Measurements from ENCODE around the gene ITIH4. TPM values are rescaled to one million over a fixed set of nuclear protein-coding genes. Genes with fewer than 3 reads are reported as not detected.
A peak's percentile ranks its signal among the peaks of the same experiment; 100 is the strongest.

The ITIH4 gene
- total RNA-seq, 6 donors from 2014 or later = 9.9 to 102 (median 21.8) TPM

GRCh38 chr3:52829482-52829881, 990 bp downstream of the ITIH4 start:
- ATAC-seq (ENCODE audit: low FRiP score in 2 of 2) = no peak
- Histone ChIP-seq H3K27me3 (no peaks in the 10 kb centered on the region), H3K27ac (no peak overlapping the region), H3K4me1 (peaks cover 0 to 5% (median 1%) of the 10 kb centered on the region in 4 donors), H3K36me3 (peaks cover 0 to 6% (median 0%) of the 10 kb centered on the region in 4 donors), H3K9me3 (no peaks in the 10 kb centered on the region), H3K4me3 (no peak overlapping the region)
- TF ChIP-seq POLR2A (IDR thresholded peaks at IDR 0.05) (no peak), EP300 (IDR thresholded peaks at IDR 0.05) (no peak), POLR2AphosphoS5 (IDR thresholded peaks at IDR 0.05) (no peak)
- TF ChIP-seq, protein P1, sequence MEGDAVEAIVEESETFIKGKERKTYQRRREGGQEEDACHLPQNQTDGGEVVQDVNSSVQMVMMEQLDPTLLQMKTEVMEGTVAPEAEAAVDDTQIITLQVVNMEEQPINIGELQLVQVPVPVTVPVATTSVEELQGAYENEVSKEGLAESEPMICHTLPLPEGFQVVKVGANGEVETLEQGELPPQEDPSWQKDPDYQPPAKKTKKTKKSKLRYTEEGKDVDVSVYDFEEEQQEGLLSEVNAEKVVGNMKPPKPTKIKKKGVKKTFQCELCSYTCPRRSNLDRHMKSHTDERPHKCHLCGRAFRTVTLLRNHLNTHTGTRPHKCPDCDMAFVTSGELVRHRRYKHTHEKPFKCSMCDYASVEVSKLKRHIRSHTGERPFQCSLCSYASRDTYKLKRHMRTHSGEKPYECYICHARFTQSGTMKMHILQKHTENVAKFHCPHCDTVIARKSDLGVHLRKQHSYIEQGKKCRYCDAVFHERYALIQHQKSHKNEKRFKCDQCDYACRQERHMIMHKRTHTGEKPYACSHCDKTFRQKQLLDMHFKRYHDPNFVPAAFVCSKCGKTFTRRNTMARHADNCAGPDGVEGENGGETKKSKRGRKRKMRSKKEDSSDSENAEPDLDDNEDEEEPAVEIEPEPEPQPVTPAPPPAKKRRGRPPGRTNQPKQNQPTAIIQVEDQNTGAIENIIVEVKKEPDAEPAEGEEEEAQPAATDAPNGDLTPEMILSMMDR (IDR thresholded peaks at IDR 0.05) = no peak
- WGBS, 2 donors = 92 to 100% methylated on average over 1 to 3 of the region's 3 CpGs
- no peak for DNase-seq

DNA sequence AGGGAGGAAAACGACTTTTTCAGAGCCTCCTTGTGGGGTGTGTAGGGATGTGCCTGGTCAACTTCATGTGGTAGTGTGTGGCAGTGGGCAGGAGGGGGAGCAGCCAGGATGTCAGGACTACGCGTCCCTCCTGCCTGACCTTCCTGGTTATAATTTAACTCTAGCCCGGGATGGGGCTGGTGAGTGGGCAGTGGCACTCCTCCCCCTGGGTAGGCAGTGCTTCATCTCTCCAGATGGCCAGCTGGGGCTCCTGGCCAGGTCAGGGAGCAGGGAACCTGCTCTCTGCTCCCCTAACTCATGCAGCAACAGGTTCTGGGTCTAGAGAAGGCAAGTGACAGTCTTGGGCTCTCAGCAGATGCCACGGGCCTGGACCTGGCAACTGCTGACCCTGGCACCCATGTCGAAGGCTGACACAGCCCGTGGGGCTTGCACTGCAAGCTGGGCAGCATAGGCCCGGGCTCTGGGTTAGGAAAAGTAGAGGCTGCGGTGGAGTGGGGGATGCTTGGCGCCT, 2.6 kb downstream of the ITIH4 start:
- 67 to 71% methylated on average over 5 to 10 of the region's 10 CpGs for WGBS, 2 donors
- H3K36me3 ChIP-seq = peaks cover 0 to 18% (median 9%) of the 10 kb centered on the region in 4 donors

DNA sequence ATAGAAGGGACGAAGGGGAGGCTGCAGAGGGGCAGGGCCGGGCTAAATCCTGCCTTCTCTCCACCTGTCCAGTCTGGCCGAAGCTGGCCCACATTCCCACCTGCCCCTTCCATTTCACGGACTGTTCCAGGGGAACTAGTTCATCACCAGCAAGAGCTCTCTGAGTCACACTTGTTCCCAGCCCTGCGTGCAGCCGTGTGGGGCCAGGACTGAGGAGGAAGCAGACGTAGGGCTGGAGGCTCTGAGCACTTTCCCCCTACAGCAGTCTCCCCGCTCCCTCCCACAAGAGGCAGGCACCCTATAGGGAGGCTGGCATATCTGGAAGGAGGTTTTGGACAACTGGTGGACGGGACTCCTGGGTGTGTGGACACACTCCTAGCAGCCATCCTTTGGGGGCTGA, 3.0 kb downstream of the ITIH4 start:
- DNase-seq = peak in 1 of 2 donors; percentile 34
- WGBS, 2 donors = 62 to 67% methylated on average over 5 to 9 of the region's 9 CpGs

More for the DNA sequence above, 2.6 kb downstream of the ITIH4 start:
- Histone ChIP-seq H3K9me3 (no peaks in the 10 kb centered on the region), H3K27me3 (no peaks in the 10 kb centered on the region), H3K27ac (no peak overlapping the region), H3K4me1 (peaks cover 0 to 5% (median 1%) of the 10 kb centered on the region in 4 donors), H3K4me3 (no peak overlapping the region)
- ATAC-seq (ENCODE audit: low FRiP score in 2 of 2) (no peak), DNase-seq (peak in 1 of 2 donors; percentile 50)
- TF ChIP-seq POLR2A (IDR thresholded peaks at IDR 0.05) (no peak), POLR2AphosphoS5 (IDR thresholded peaks at IDR 0.05) (no peak), EP300 (IDR thresholded peaks at IDR 0.05) (no peak)
- TF ChIP-seq, protein P1 (IDR thresholded peaks at IDR 0.05) = no peak

DNA sequence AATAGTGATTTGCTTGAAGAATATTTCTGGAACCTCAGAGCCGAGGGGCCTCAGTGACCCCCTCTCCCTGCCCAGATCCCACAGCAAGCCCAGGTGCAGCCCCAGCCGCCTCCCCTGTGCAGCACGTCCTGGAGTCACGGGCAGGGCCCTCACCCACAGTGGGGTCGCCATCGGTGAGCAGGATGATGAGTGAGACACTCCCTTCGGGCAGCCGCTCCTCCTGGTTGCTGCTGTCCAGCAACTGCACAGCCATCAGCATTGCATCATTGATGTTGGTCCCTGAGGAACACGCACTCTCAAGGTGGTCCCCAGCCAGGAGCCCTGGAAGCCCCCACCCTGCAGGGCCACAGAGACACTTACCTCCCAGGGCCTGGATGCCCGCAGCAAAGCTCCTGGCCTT, 6.4 kb downstream of the ITIH4 start:
- no peak for ATAC-seq (ENCODE audit: low FRiP score in 2 of 2)
- Histone ChIP-seq H3K27ac (no peak overlapping the region), H3K27me3 (no peaks in the 10 kb centered on the region), H3K9me3 (no peaks in the 10 kb centered on the region), H3K4me1 (no peaks in the 10 kb centered on the region), H3K36me3 (peaks cover 0 to 16% (median 10%) of the 10 kb centered on the region in 4 donors), H3K4me3 (no peak overlapping the region)
- peak in 1 of 2 donors; percentile 44 for DNase-seq
- TF ChIP-seq, protein P1 (IDR thresholded peaks at IDR 0.05) = no peak
- no peak for TF ChIP-seq POLR2A (IDR thresholded peaks at IDR 0.05)
- no peak for TF ChIP-seq EP300 (IDR thresholded peaks at IDR 0.05)
- WGBS, 2 donors = 94 to 98% methylated on average over 7 to 10 of the region's 10 CpGs

More for the DNA sequence above, 3.0 kb downstream of the ITIH4 start:
- no peaks in the 10 kb centered on the region for H3K9me3 ChIP-seq
- no peak overlapping the region for H3K27ac ChIP-seq
- H3K27me3 ChIP-seq = no peaks in the 10 kb centered on the region
- ATAC-seq (ENCODE audit: low FRiP score in 2 of 2) = no peak
- peaks cover 0 to 5% (median 1%) of the 10 kb centered on the region in 4 donors for H3K4me1 ChIP-seq
- TF ChIP-seq POLR2A (IDR thresholded peaks at IDR 0.05) (no peak), EP300 (IDR thresholded peaks at IDR 0.05) (no peak), POLR2AphosphoS5 (IDR thresholded peaks at IDR 0.05) (no peak)
- TF ChIP-seq, protein P1 (IDR thresholded peaks at IDR 0.05) = no peak
- peaks cover 0 to 20% (median 10%) of the 10 kb centered on the region in 4 donors for H3K36me3 ChIP-seq
- H3K4me3 ChIP-seq = no peak overlapping the region

DNA sequence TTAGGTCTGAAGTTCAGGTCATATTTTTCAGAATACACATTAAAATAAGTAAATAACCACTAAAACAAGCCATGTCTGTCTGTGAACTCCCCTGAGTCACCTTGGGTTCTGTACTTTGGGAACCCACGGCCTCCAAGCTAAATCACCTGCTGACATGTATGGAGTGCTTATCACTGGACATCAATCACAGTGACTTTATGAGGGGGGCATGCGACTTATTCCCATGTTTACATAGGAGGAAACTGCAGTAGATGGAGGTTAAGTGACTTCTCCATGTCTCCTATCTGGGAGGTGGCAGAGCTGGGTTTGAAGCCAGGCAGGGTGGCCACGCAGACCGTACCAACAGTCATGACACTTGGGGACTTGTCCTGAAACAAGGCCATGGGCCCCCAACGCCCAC, 8.1 kb downstream of the ITIH4 start:
- 91 to 97% methylated on average over 5 of the region's 5 CpGs for WGBS, 2 donors
- no peaks in the 10 kb centered on the region for H3K27me3 ChIP-seq
- H3K36me3 ChIP-seq = peaks cover 0 to 16% (median 10%) of the 10 kb centered on the region in 4 donors
- no peak overlapping the region for H3K27ac ChIP-seq
- DNase-seq (no peak), ATAC-seq (ENCODE audit: low FRiP score in 2 of 2) (no peak)
- no peak for TF ChIP-seq POLR2A (IDR thresholded peaks at IDR 0.05)
- TF ChIP-seq EP300 (IDR thresholded peaks at IDR 0.05) = no peak
- TF ChIP-seq POLR2AphosphoS5 (IDR thresholded peaks at IDR 0.05) = no peak
- TF ChIP-seq, protein P1 (IDR thresholded peaks at IDR 0.05) = no peak
- H3K9me3 ChIP-seq = no peaks in the 10 kb centered on the region
- no peaks in the 10 kb centered on the region for H3K4me1 ChIP-seq
- no peak overlapping the region for H3K4me3 ChIP-seq

Data from upper lobe of left lung (tissue), 6 donors.